Pancreas (tissue), 10 donors: ENCODE measurements around the gene KDM7A. TPM values are rescaled to one million over a fixed set of nuclear protein-coding genes. Genes with fewer than 3 reads are reported as not detected.
"Not testable (repeated sequence)": the region's sequence is repeated elsewhere in the genome, so short reads cannot be mapped to it uniquely, and the experiment has no call there.

Experiments
- ATAC-seq, 4 donors: fragments of 200-7000 bp; cut with Tn5 transposase; one replicate each; pipeline versions ENCODE4 v1.8.0 to v1.9.1; 2020; ENCODE audit warnings: mild to moderate bottlenecking in 4 of 4, moderate library complexity in 4 of 4
- DNase-seq, 6 donors: peaks; one replicate each; pipeline ENCODE4 v3.0.0-alpha.2; 2020
- FAIRE-seq: peaks from 2 replicates; lab custom pipeline; 2012; peaks lifted over from hg19 to GRCh38; lab: Jason Lieb, UNC
- H3K27ac ChIP-seq, 4 donors: fragments of 200-600 bp; sonication (generic); 1 replicate in 3 of 4; 2 replicates in 1 of 4; pipeline versions ENCODE4 v1.5.0 to v1.8.0; 2020
- H3K27me3 ChIP-seq, 4 donors: fragments of 200-600 bp; one replicate each; pipeline ENCODE4 v1.8.0; 2021
- H3K36me3 ChIP-seq, 3 donors: fragments of 200-600 bp; sonication (generic) in 1 of 3; one replicate each; pipeline versions ENCODE4 v1.5.0 to v1.8.0; 2020 to 2021
- H3K4me1 ChIP-seq, 3 donors: fragments of 200-600 bp; one replicate each; pipeline ENCODE4 v1.8.0; 2021
- H3K4me3 ChIP-seq, 4 donors: fragments of 200-600 bp; sonication (generic) in 2 of 4; one replicate each; pipeline versions ENCODE4 v1.5.0 to v1.8.0; 2020 to 2021
- H3K9me3 ChIP-seq, 4 donors: fragments of 200-600 bp; one replicate each; pipeline ENCODE4 v1.8.0; 2021
- WGBS, 2 donors: extraction: QIAGEN DNeasy Blood & Tissue Kit; methylation state at CpG; one replicate each; pipeline ENCODE4 v1.1.7; 2013; 5-methylcytosine and 5-hydroxymethylcytosine counted together
- intact Hi-C, 3 donors: fragments of 100-400 bp; cut with DNase I; formaldehyde crosslinking; loops; one replicate each; pipeline versions ENCODE4 v1.11.1 to v1.14.2; 2022
- polyA plus RNA-seq, 2 donors: library from polyadenylated mRNA; stranded (reverse); fragments of 200-250 nt; gene quantifications; one replicate each; pipeline ENCODE4 v1.2.3, GENCODE V29; 2013
- total RNA-seq, 6 donors: library from RNA; stranded (reverse); fragmentation: NEBNext Ultra II Directional in 4 of 6; extraction: Animal tissue kit (Norgen Biotek cat#: 25700) in 4 of 6; gene quantifications; one replicate each; pipeline versions ENCODE4 v1.2.1 to v1.2.4, GENCODE V29; 2021 to 2023
- TF ChIP-seq, protein P1 (sequence below), 4 donors: fragments of 200-600 bp; sonication (generic) in 3 of 4; IDR thresholded peaks; one replicate each; pipeline versions ENCODE4 v1.5.0 to v1.8.0; 2021; ENCODE audit warnings: antibody characterized with exemption in 4 of 4
- donor health status: healthy with polysubstance abuse.
- donor health status: DM: no; HTN: no; CAD: no; lungs with moderate emphysema.
- donor health status: DM: no; HTN: no; CAD: no.
- donor health status: control.
- donor health status: control.
- donor health status: Bipolar disorder and iron deficiency.
- donor health status: DM: yes; HTN: yes; CAD: no.
- donor health status: DM: no; HTN: no; CAD: no.
- donor health status: DM: no; HTN: no; CAD: no.
- donor health status: DM: yes; HTN: yes; CAD: no.

The KDM7A gene
- total and polyA plus RNA-seq, 8 donors = 3.3 to 8.5 (median 6.2) TPM

- H3K9me3 ChIP-seq = no peaks in the 10 kb centered on the region
- no peak for FAIRE-seq
Observed at GRCh38 chr7:140209866-140210609, 33.3 kb upstream of the KDM7A start.

DNA sequence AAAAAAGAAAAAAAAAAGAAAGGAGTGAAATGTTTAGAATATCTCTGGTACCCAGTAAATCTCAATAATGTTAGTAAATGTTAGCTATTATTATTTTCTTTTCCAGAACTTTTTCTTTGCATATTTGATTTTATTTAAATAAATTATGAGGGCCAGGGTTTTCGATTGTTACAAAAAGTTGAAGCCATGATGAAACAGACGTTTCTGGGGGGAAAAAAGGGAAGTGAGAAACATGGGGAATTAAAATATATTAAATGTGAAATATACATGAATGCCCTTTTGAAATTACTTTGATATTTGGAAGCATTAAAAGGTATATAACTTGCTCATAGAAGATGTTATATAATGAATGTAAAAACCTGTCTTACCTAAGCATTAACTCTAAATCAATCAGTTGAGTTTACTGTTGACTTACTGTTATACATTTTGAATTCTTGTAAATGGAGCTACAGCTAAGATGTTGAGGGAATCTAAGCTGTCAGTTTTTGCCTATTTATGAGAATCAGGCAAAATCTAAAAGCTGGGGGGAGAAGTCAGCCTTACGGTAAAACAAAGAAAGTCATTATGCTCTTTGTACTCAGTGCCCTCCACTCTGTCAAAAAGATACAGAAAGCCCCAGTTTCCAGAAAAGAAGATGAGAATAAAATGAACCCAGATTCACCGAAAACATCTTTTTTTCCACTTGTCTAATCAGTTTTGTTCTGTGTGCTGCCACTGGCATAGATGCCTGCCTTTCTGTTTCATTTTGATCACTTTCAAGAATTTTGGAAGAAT lies 30.0 kb upstream of the KDM7A start:
- TF ChIP-seq, protein P1, sequence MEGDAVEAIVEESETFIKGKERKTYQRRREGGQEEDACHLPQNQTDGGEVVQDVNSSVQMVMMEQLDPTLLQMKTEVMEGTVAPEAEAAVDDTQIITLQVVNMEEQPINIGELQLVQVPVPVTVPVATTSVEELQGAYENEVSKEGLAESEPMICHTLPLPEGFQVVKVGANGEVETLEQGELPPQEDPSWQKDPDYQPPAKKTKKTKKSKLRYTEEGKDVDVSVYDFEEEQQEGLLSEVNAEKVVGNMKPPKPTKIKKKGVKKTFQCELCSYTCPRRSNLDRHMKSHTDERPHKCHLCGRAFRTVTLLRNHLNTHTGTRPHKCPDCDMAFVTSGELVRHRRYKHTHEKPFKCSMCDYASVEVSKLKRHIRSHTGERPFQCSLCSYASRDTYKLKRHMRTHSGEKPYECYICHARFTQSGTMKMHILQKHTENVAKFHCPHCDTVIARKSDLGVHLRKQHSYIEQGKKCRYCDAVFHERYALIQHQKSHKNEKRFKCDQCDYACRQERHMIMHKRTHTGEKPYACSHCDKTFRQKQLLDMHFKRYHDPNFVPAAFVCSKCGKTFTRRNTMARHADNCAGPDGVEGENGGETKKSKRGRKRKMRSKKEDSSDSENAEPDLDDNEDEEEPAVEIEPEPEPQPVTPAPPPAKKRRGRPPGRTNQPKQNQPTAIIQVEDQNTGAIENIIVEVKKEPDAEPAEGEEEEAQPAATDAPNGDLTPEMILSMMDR (IDR thresholded peaks at IDR 0.05) = no peak
- DNase-seq = no peak
- Histone ChIP-seq H3K27me3 (no peaks in the 10 kb centered on the region), H3K27ac (no peak overlapping the region), H3K36me3 (no peaks in the 10 kb centered on the region), H3K9me3 (no peaks in the 10 kb centered on the region), H3K4me3 (no peak overlapping the region), H3K4me1 (no peaks in the 10 kb centered on the region)
- WGBS, 2 donors = 80 to 81% methylated on average over 4 of the region's 4 CpGs
- no peak for ATAC-seq
- FAIRE-seq = no peak
- intact Hi-C loops = no loop called here

More at GRCh38 chr7:140209866-140210609, 33.3 kb upstream of the KDM7A start:
- no peaks in the 10 kb centered on the region for H3K36me3 ChIP-seq
- DNase-seq (peak in 1 of 6 donors; percentile 44), ATAC-seq (peak in 2 of 4 donors; percentile 11 to 41)
- TF ChIP-seq, protein P1 (IDR thresholded peaks at IDR 0.05) = no peak
- intact Hi-C loops = no loop called here
- no peaks in the 10 kb centered on the region for H3K27me3 ChIP-seq
- no peak overlapping the region for H3K27ac ChIP-seq
- H3K4me1 ChIP-seq = peaks cover 3 to 13% (median 6%) of the 10 kb centered on the region in 3 donors
- WGBS, 2 donors = 85 to 90% methylated on average over 17 of the region's 17 CpGs
- no peak overlapping the region for H3K4me3 ChIP-seq

- Histone ChIP-seq H3K27ac (no peak overlapping the region), H3K9me3 (no peaks in the 10 kb centered on the region), H3K27me3 (no peaks in the 10 kb centered on the region), H3K36me3 (no peaks in the 10 kb centered on the region), H3K4me1 (no peaks in the 10 kb centered on the region), H3K4me3 (no peak overlapping the region)
- no peak for ATAC-seq
- DNase-seq = no peak
- TF ChIP-seq, protein P1 (IDR thresholded peaks at IDR 0.05) = no peak
- no peak for FAIRE-seq
- intact Hi-C loops = no loop called here
- 84 to 85% methylated on average over 4 of the region's 4 CpGs for WGBS, 2 donors
Observed at GRCh38 chr7:140205600-140205999, 28.8 kb upstream of the KDM7A start.

DNA sequence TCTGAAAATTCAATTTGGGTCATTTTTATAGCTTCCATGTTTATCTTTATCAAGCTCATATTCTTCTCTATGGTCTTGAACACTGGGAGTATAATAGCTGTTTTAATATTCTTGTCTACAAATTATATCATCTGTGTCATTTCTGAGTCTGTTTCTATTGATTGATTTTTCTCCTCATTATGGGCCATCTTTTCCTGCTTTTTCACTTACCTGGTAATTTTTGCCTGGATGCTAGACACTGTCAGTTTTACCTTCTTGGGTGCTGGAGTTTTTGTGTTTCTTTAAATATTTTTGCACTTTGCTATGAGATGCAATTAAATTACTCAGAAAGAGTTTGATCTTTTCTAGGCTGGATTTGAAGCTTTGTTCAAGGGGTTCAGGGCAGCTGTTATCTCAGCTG lies 26.8 kb upstream of the KDM7A start:
- intact Hi-C loops = no loop called here
- no peak for ATAC-seq
- FAIRE-seq = no peak
- TF ChIP-seq, protein P1 (IDR thresholded peaks at IDR 0.05) = no peak
- Histone ChIP-seq H3K9me3 (no peaks in the 10 kb centered on the region), H3K36me3 (no peaks in the 10 kb centered on the region), H3K4me1 (no peaks in the 10 kb centered on the region), H3K27ac (no peak overlapping the region), H3K27me3 (no peaks in the 10 kb centered on the region), H3K4me3 (no peak overlapping the region)
- DNase-seq = no peak

- DNase-seq, H3K27me3 ChIP-seq, ATAC-seq, intact Hi-C loops, H3K4me3 ChIP-seq, H3K27ac ChIP-seq, FAIRE-seq, H3K36me3 ChIP-seq, H3K9me3 ChIP-seq, H3K4me1 ChIP-seq: not testable (repeated sequence)
- WGBS, 2 donors = 90 to 92% methylated on average over 6 of the region's 6 CpGs
Observed at GRCh38 chr7:140202942-140203341, 26.2 kb upstream of the KDM7A start.
